Measurements from ENCODE around the gene PLA2G3.
"Not testable (repeated sequence)": the region's sequence is repeated elsewhere in the genome, so short reads cannot be mapped to it uniquely, and the experiment has no call there.

Gene PLA2G3, protein sequence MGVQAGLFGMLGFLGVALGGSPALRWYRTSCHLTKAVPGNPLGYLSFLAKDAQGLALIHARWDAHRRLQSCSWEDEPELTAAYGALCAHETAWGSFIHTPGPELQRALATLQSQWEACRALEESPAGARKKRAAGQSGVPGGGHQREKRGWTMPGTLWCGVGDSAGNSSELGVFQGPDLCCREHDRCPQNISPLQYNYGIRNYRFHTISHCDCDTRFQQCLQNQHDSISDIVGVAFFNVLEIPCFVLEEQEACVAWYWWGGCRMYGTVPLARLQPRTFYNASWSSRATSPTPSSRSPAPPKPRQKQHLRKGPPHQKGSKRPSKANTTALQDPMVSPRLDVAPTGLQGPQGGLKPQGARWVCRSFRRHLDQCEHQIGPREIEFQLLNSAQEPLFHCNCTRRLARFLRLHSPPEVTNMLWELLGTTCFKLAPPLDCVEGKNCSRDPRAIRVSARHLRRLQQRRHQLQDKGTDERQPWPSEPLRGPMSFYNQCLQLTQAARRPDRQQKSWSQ

DNA sequence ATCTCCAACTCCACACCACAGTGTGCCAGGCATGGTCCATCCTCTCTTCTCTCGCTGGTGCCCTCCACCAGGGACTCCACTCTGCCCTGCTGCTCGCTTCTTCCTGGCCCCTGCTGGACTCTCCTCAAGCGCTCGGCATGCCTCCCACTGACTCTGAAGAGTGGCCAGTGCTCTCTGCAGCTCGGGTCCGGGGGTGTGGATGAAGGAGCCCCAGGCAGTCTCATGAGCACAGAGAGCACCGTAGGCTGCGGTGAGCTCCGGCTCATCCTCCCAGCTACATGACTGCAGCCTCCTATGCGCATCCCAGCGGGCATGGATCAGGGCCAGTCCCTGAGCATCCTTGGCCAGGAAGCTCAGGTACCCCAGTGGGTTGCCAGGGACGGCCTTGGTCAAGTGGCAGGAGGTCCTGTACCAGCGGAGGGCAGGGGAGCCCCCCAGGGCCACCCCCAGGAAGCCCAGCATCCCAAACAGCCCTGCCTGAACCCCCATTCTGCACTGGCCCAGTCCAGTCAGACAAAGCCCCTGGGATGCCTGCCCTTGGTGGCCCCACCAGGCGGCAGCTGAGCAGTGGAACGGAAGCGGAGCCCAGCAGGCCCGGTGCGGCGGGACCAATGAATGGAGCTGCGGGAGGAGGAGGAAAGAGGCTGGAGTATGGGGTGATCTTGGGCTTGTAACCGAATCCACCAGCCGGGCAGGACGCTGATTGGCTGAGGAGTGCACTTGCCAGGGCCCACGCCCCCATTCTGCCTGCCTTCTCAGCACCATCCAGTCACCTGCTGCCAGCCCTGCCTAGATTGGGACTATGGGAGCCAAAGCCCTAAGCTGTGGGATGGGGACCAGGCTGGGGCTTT is at the start of gene PLA2G3:
Gene PLA2G3, minus strand, starts transcription at position 643 of the 851 bp plus-strand sequence. Its CDS starts 154 bp downstream, at position 489.
- DNase-seq = no peak

DNA sequence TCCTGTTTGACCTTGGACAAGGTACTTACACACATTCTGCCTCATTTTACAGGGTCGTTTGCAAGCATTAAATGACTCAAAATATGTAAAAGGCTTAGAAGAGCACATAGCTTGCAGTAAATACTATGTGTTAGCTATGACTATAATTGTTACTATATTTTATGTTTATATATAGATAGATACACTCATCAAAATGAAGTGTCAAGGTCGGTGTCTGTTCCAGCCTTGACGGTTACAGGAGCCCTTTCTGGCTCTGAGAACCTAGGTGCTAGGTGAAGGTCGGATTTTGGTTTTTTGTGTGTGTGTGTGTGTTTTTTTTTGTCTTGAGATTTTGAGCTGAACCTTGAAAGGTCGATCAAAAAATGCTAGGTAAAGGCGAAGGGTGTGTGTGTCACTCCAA is 47.3 kb upstream of the PLA2G3 start:
- DNase-seq = no peak

DNA sequence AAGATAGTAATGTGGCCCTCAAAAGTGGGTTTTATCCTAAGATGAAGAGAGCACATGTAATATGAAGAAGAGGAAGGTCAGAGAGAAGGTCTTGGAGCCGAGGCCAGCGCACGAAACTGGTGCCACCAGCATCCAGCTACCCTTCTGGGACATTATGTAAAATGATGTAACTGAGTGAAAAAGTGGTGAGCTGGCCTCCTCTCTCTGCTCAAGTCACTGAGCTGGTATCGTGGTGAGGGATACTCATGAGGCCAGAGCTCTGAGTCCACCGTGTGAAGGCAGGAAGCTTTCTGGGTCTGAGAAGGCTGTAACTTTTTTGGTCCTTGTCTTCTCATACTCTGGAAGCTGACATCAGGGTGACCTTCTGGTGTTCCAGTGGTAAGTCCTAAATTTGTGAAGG is 44.7 kb upstream of the PLA2G3 start:
- DNase-seq = no peak

DNA sequence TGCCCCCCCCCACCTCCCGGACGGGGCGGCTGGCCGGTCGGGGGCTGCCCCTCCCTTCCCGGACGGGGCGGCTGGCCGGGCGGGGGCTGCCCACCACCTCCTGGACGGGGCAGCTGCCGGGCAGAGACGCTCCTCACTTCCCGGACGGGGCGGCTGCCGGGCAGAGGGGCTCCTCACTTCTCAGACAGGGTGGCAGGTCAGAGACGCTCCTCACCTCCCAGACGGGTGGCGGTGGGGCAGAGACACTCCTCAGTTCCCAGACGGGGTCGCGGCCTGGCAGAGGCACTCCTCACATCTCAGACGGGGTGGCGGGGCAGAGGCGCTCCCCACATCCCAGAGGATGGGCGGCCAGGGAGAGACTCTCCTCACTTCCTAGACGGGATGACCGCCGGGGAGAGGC is 43.7 kb upstream of the PLA2G3 start:
- no peak for DNase-seq

DNA sequence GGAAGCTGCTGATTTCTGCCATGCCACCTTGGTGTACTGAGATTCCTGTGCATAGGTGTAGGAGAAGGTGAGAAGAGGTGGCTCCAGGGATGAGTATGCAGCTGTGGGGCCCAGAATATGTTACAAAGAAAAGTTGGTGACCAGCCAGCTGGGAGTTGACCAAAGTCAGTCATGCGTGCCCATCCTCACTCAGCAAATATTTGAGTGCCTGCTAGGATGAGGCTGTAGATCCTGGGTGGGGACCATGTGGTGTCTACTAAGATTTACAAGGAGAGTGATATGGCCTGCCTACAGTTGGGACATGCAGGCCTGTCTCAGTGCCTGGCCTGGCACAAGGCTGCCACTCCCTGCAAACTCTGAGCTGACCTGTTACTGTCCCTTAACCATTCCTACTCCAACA is 39.0 kb upstream of the PLA2G3 start:
- DNase-seq = no peak

DNA sequence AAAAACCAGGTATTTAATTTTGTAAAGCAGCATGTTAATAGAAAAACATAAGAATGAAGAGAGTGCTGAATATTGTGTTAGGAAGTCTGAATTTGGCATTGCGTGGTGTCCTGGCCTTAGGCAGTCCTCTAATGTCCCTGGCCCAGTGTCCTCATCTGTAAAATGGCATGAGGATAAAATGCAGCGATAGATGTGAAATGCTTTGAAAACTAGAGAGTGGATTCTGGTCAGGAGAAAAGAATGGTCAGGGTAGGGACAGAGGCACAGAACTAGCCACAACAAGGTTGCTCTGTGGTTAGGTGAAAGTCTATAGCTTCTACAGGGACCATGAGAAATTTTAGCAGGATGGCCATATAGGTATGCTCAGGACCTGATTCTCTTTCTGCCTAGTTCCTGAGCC is 38.6 kb upstream of the PLA2G3 start:
- no peak for DNase-seq

DNA sequence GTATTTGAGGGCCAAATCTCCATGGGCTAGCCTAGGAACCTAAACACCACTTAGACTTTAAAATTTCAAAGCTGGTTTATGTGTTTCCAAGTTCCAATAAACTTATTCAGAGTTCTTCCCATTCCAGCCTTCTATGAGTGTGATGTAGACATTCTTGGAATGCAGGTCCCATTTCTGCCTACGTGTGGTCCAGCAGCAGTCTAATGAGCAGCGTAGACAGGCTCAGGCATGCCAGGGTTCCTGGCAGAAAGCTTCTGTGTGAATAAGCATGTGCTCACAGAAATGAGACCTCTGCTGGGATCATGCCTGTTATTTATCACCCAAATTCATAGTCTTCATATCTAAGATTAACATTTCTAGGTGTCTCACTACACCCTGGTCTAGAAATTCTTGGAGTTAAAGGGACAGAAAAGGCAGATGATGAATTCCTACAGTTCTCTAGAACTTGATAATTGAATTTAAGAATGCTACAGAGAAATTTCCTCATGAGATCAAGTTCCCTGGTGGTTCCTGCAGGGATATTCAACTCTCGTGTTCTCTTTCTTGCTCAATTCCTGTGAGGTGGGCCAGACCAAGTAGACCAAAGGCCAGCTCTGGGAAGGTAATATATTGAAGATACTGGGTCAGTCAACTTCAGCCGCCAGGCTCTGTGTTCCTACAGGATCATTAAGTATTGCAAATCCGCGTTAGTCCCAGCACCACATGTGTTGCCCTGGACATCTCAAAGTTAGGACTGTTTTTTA is 37.3 kb upstream of the PLA2G3 start:
- DNase-seq = no peak

DNA sequence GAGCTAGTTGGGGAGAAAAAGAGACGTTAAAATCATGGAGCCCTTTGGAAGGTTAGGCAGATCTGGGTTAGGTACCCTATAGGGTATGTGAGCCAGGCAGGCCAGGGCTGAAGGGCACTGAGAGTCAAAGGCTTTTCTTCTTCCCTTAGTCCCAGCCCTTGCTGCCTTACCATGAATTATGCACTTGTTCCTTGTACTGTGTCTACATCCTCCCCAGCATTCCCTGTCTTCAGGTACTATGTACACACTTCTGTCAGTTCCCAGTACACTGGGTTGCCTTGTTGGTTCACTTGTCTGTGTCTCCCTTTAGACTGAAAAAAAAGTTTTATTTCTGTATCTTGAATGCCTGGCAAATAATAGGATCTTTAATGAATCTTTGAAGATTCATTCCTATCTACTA is 36.6 kb upstream of the PLA2G3 start:
- DNase-seq = no peak

DNA sequence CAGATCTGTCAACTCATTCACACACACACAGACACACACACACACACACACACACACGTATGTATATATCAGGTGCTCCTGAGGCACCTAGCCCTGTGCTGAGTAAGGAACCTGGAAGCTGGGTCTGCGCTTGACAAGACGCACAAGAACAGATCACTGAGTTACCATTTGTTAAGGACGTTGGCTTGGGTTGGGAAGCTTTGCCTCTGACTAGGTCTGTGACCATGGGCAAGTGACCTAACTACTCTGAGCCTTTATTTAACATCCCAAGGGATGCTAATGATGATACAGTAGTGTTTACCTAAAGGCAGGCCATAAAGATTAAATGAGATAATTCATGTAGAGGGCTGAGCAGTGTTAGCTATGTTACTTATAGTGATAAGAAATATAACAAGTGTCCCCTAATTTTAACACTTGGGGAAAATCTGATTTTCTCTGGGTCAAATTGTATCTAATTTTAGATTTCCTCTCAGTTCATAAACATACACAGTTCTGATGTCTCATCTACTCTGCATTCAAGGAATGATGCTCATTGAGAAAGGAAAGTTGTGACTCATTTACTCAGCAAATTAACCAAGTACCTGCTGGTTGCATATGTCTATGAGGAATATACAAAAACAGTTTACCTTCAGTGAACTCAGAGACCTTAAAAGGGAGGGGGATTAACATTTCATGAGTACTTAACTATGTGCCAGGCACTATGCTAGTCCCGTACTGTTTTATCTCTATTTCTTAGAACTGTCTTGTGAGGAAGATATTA is 33.3 kb upstream of the PLA2G3 start:
- DNase-seq = no peak

DNA sequence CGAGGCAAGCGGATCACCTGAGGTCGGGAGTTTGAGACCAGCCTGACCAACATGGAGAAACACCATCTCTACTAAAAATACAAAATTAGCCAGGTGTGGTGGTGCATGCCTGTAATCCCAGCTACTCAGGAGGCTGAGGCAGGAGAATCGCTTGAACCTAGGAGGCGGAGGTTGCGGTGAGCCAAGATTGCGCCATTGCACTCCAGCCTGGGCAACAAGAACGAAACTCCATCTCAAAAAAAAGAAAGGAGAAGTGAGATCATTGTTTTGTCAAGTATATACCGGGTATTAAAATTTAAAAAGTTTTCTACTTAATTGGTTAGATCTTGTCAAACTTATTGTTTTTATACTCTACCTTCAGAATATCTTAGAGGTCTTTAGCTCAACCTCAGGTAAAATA is 31.4 kb upstream of the PLA2G3 start:
- not testable (repeated sequence) for DNase-seq

DNA sequence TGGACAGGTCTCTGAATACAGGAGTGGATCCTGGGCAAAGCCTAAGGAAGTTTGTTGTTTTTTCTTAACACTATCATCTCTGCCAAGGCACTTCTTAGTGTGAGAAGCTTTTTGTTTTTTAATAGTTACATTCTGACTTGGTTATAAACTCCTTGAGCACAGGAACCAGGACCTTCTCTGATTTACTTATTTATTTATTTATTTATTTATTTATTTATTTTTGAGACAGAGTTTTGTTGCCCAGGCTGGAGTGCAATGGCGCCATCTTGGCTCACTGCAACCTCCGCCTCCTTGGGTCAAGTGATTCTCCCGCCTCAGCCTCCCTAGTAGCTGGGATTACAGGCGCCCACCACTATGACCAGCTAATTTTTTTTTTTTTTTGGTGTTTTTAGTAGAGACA is 30.7 kb upstream of the PLA2G3 start:
- DNase-seq = no peak

DNA sequence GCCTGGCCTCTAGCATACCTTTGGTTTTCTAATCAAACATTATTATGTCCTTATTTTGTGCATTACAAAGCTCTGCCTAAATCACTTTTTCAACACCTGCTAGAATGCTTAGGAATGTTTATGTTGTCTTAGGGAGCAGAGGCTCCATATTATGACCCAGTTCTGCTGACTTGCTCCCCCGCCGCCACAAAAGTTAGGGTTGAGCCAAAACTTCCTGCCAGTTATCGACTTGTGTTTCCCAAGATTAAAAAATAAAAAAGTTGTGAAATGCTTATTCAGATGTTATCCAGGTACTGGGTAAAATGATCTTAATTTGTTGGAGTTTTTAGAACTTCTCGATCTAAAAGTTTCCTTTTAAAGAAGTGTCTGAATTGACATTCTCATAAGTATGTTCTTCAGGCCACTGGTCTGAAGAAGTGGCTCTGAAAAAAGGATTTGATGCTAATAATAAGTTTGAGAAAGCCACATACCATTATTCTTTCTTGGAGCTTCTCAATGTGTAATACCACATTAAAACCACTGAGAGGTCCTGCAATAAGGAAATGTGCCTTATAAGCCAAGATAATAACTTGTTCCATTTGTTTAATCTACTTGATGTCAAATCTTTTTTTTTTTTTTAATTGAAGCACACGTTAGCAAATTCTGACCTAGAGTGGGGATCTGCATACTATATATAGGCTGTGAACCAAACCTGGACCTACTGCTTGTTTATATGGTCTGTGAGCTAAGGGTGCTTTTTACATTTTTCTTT is 21.9 kb upstream of the PLA2G3 start:
- DNase-seq = no peak

DNA sequence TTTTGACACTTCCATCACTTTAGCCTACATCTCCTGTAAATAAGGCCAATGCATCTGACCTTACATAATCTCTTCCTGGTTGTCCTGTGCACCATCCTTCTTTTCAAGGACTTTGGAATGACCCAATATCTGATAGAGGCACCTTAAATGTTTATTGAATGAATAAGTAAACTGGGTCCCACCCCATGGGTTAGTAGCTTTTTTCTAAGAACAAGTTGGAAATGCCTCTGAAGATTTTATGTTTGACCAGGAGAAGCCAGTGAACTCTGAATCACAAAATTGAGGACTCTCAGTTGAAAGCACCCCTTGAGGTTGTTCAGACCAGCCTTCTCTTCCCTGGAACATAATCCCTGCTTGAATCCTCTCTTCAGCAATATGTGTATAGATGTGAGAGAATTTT is 21.1 kb upstream of the PLA2G3 start:
- DNase-seq = no peak

DNA sequence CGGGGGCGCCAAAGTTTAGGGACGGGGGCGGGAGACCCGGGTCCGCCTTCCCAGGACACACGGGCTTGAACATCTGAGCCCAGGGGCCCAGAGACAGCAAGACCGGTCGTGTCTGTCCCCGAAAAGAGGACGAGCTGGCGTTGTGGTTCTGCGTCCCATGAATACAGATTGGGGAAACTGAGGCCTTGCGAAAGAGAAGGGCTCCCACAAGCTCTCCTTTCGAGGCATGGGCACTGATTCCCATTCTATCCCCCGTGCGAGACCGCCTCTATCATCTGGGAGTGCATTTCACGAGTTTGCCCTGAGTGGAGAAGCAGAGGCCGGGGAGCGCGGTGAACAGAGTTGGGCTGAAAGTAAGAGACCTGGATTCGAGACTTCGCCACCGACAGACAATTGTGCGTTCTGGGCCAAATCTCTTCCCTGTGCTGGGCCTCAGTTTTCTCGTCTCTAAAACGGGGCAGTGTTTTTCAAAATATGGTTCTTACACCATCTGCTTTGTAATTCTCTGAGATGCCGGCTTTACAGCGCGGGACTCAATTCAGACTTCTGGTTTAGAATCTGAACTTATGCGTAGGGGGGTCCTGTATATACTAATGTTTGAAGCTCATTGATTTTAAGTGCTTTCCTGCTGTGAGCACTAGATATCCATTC is 20.1 kb upstream of the PLA2G3 start:
- no peak for DNase-seq

DNA sequence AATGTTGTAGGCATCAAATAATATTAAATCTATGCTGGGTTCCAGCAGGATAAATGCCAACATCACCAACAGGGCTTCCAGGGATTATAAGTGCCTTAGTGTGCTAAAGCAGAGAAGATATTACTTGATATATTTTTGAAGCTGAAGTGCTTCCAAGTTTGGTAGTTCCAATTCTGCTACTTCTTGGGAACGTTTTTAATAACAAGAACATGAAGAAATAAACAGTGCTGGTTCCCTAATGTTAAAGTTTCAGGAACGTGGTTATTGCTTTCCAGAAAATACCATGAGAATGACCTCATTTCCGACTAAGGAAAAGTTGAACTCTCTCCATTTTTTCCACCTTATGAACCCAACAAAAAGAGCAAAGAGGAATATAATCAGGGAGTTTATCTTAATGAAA is 15.1 kb upstream of the PLA2G3 start:
- DNase-seq = no peak

DNA sequence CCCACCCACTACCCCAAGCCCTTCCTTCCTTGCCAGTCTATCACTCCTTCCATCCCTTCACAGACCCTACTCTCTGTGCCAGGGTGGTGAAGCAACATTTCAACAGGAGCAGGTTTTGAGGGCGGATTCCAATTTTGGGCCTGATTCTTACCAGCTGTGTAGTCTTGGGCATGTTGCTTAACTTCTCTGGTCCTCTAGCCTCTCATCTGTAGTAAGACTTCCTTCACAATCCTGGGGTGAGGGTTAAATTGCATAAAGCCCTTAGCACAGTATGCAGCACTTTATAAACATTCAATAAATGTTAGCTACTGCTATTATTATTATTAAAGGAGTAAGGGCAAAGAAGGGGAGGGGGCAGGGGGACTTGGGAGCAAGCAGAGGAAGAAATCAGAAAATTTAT is 14.7 kb upstream of the PLA2G3 start:
- DNase-seq = no peak

DNA sequence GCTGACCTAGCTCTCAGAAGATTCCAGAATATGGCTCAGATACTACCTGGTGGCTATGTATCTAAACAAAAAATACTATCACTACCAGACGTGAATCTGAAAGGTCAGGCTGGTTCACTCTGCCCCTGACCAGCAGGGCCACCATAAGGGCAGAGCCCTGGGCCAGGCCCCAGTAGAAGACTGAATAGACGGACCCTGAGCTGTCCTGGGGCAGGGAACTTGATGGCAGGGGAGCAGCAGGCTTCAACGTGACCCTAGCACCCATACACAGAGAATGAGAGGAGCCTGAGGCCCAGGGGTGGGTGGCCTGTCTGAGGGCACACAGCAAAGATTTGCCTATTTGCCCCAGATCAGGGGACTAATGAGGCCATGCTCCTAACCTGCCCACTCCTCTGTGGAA is 13.0 kb upstream of the PLA2G3 start:
- no peak for DNase-seq

DNA sequence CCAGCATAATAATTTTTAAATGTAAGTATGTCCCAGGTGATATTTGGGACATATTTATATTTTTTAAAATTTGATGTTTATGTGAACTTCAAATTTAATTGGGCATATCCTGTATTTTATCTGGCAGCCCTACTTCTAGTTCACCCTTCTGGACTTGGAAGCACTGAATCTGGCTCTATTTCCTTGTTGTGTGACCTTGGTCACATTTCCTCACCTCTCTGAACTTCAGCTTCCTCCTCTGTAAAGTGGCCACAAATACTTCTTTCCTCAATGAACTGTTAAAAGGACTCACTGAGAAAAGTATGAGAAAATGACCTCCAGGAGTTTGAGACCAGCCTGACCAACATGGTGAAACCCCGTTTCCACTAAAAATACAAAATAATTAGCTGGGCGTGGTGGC is 11.6 kb upstream of the PLA2G3 start:
- DNase-seq = no peak

DNA sequence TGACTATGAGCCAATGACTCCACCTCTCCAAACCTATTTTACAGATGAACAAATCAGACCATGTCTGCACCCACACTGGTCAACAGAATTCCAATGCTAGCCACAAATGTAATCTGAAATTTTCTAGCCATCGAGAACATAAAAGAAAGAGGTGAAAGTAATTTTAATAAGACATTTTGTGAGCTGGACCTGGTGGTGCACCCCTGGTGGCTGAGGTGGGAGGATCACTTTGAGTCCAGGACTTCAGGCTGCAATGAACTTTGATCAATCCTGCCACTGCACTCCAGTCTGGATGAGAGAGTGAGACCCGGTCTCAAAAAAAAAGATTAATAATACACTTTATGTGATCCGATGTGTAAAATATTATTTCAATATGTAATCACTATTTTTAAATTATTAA is 10.3 kb upstream of the PLA2G3 start:
- DNase-seq = no peak

DNA sequence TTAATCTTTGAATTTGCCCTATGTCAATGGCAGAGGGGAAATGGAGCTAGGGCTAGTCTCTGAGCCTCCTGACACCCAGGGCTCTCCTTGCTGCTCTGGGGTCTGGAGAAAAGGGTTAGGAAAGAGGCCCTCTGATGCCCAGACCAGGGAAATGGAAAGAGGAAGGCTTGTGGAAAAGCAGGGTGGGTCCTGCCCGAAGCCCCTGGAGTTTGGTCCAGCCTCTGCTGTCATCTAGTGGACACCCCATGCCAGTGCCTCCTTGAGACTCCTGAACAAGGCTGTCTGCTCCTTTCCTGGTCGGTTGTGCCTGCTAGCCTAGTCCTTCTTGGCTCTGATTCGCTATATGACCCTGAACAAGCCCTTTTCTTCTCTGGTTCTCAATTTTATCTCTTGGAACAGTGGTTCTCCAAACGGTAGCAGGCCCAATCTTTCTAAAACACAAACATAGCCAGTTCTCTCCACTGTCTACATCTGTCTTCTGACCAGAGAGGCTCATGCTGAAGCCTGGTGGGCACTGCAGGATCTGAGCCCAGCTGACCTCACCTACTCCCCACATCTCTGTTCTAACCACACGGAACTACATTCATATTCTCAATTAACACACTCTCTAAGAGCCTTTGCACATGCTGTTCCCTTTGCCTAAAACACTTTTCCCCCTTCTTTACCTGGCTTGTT is 8.8 kb upstream of the PLA2G3 start:
- DNase-seq = no peak

DNA sequence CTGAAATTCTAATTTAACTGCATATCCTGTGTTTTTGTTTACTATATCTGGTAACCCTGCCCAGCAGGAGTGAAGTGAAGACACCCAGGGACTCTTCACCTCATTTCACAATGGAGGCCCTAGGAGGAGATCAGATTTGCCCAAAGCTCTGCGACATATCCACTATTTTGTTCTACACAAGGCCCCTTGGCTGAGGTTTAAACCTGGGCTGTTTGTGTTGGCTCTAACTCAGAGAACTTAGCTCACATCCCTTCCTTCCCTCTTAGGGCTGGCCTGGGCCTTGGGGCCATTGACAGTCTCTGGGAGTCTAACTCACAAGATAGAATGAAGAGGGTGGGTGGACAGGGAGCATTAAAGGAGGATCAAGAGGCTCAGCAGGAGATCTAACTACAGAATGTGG is 8.2 kb upstream of the PLA2G3 start:
- no peak for DNase-seq

Measured in activated CD8-positive, alpha-beta memory T cell treated with anti-CD3 and anti-CD28 coated beads for 24 hours (primary cell).